NCI-H146 (cell line): Measurements from ENCODE around the gene KMT2E.
"Not testable (repeated sequence)": the region's sequence is repeated elsewhere in the genome, so short reads cannot be mapped to it uniquely, and the experiment has no call there.

Source experiments
- DNase-seq: peaks from one replicate; lab custom pipeline; 2025; lab: John Stamatoyannopoulos, UW

KMT2E gene, protein sequence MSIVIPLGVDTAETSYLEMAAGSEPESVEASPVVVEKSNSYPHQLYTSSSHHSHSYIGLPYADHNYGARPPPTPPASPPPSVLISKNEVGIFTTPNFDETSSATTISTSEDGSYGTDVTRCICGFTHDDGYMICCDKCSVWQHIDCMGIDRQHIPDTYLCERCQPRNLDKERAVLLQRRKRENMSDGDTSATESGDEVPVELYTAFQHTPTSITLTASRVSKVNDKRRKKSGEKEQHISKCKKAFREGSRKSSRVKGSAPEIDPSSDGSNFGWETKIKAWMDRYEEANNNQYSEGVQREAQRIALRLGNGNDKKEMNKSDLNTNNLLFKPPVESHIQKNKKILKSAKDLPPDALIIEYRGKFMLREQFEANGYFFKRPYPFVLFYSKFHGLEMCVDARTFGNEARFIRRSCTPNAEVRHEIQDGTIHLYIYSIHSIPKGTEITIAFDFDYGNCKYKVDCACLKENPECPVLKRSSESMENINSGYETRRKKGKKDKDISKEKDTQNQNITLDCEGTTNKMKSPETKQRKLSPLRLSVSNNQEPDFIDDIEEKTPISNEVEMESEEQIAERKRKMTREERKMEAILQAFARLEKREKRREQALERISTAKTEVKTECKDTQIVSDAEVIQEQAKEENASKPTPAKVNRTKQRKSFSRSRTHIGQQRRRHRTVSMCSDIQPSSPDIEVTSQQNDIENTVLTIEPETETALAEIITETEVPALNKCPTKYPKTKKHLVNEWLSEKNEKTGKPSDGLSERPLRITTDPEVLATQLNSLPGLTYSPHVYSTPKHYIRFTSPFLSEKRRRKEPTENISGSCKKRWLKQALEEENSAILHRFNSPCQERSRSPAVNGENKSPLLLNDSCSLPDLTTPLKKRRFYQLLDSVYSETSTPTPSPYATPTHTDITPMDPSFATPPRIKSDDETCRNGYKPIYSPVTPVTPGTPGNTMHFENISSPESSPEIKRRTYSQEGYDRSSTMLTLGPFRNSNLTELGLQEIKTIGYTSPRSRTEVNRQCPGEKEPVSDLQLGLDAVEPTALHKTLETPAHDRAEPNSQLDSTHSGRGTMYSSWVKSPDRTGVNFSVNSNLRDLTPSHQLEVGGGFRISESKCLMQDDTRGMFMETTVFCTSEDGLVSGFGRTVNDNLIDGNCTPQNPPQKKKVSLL (N-terminal part only)

DNA sequence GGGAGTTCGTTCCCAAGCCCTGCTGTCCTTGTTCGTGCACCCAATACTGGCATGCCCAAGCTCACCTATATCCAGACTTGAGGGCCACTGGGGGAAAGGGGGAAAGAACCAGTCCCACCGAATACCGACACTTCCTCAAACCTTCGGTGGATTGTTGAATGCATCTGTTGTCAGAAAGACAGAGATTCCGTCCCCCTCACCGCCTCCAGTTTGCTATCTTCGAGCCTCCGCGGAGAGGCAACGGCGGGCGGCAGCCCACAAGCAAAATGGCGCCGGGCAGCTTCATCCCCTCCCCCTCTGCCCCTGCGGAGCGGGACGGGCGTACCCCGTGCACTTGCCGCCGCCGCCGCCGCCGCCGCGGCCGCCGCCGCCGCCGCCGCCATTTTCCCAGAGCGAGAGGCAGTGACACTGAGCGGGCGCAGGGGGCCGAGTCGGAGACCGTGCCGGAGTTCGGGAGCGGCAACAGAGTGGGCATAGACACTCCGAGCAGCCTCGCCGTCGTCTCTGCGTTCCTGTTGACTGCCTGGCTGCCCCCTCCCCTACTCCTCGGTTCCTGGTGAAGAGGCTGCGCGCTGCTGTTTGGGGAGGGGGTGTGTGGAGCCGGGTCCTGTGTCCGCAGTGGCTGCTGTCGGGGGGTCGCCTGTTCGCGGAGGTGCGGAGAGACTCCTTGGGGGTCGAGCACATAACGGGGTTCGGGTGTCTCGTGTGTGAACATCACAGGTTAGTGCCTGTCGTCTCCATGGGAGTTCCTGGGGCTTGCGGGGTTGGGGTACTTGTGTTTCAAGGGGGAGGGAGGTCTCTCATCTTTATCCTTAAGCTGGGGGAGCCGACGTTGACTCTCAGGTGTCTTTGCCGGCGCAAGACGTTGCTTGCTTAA, at the start of gene KMT2E:
TSS of gene KMT2E (plus strand) at position 390 of the 877 bp plus-strand sequence. CDS start 26,748 bp downstream, outside the sequence.
- peak; percentile 88 for DNase-seq

DNA sequence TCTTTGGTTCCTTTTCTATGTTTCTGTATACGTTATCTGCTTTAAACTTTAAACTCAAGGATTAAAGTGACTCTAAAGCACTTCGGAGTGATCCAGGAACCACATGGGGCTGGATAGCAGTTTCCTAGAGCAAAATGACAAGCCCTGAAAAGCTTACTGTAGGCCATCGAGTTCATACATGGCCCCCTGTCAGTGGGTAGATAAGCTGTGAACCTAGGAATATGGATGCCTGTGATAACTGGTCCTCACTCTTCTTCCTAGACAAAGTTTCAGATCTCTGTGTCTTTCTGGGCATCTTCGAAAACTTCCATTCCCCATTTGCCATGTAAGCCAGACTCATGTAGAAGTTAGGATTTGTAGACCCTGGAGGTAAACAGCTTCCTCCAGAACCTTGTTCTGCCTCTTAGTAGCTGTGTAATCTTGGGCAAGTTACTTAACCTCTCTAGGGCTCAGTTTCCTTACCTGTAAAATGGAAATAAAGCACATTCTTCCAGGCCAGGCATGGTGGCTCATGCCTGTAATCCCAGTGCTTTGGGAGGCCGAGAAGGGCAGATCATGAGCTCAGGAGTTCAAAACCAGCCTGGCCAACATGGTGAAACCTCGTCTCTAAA, 49.3 kb upstream of the KMT2E start:
- no peak for DNase-seq

DNA sequence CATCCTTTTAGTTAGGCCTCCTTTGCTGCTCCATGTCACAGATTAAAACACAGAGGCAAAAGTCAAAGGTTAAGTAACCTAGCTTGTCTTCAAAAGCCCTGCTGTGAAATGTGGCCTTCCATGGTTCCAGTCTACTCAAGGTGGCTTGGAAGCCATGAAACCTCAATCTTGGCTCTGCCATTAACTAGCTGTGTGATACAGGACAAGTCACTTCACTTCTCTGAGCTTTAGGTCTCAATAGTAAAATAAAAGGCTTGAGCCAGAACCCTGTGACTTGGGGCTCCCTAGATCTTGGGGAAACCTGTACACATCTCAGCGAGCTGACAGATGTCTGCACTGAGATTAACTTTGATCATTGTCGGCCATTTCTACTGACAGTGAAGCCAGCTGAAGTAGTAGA, 48.0 kb upstream of the KMT2E start:
- DNase-seq = no peak

DNA sequence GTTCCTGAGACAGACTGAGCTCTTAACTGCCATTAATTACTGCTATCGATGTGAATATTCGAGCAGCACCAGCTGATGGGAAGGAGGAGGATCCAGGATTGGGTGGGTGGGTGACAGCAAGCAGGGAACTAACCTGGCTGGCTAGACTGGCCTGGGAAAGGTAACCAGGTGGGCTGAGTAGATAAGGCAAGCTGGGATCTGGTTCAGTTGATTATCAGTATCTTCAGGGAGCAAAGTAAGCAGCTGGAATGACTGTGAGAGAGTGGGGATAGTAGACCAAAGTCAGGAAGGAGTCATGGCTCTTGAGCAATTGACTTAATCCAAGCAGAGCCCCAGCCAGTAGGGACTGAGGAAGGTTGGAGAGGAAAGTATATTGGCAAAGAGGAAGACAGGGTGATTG, 46.9 kb upstream of the KMT2E start:
- no peak for DNase-seq

DNA sequence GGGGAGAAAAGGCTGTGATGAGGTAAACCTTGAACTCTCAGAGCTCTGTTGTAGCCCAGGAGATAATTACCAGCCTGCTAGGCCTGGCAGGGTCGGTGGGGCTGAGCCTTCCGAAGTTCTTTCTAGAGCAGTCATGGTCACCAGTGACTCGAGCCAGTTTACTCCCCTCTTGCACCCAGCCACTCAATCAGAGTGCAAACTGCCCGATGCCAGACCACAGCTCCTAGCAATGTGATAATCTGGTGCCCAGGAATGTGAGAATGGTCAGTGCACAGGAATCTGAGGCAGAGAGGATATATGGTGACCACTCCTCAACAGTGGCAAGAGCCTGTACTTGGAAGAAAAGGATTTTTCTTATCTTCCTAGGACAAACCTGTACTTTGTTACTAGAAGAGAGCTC, 46.4 kb upstream of the KMT2E start:
- DNase-seq = no peak

DNA sequence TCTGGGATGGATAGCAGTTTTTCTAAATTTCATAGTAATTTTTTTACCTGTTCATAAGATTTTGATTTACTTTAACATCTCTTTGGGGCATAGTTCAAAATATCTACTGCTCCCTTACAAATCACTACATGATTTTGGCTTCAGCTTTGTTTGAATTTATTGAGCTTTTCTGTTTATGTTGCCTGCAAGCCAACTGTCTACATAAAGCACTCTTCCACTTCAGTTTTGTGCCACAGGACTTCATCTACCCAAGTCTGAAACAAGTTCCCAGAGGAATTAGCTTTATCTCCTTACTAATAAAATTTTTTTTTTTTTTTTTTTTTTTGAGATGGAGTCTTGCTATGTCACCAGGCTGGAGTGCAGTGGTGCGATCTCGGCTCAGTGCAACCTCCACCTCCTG, 45.4 kb upstream of the KMT2E start:
- DNase-seq = no peak

DNA sequence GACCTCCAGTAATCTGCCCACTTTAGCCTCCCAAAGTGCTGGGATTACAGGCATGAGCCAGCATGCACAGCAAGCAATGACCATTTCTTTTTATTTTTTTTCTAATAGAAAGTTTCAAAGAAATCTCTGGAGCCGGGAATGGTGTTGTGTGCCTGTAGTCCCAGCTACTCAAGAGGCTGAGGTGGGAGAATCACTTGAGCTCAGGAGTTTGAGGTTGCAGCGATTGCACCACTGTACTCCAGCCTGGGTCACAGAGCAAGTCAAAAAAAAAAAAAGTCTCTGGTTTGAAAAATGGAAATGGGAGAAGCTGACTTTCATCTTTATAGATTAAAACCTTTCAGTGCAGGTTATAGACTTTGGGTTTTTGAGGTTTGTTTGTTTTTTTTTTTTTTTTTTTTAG, 44.8 kb upstream of the KMT2E start:
- DNase-seq = no peak

DNA sequence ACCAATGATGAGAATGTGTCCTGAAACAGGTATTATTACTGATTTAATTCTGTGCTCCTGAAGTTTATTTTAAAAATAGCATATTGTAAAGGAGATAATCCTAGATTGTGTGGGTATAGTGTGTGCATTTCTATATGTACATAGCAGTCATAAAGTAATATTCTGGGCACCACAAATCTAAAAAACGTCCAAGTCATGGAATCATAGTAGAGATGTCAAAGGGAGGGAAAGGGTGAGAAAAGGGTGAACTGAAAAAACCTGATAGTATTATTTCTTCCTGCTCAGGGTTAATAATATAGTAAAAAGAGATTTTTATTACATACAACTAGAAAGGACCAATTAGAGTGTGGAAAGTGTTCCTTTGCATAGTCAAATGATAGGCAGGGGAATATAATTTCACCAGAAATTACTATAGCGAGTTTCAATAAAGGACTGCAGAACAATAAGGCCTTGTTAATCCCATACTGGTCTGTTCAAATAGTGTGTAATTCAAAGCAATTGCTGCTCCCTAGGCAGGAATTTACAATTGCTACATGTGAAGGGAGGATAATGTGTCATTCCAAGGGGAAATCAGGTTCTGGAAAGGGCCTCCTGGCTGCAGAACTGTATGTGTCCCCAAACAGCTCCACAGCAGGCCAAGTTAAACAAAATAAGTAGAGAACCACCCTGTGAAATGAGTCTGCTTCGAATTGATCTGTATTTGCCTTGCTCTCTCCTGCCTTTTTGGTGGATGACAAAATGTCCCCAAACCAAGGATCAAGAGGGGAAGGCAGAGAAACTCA, 42.5 kb upstream of the KMT2E start:
- DNase-seq = peak; percentile 83

DNA sequence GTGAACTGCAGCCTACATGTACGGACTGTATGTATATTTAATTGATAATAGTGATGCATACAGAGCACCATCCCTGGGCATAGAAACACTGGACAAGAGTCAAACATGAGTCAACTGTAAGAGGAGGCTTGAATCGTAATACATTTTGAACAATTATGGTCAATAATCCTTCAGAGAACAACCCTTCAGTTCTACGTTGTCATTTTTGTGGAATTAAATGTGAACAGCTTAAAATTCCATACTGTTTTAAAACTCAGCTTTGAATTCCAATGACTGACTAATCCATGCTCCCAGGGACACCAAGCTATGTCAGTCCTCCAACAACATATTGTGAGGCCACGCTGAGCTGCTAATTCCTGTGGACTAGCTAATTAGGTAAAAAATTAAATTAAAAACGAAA, 41.5 kb upstream of the KMT2E start:
- no peak for DNase-seq

DNA sequence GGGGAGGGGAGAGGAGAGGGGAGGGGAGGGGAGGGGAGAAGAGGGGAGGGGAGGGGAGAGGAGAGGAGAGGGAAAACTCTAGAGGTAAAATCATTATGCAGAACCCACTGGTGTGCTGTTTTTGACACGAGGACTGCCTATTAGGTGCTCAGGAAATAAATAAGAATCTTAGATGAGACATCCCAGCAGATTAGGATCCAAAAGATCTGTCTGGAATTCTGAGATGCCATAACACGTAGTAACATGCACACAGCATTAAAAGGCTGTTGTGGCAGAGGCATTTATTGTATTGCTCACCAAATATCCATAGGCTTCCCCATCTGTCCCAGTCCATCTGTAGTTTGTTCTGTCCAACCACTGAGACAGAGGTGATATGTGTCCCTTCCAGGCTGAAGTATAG, 40.8 kb upstream of the KMT2E start:
- no peak for DNase-seq

DNA sequence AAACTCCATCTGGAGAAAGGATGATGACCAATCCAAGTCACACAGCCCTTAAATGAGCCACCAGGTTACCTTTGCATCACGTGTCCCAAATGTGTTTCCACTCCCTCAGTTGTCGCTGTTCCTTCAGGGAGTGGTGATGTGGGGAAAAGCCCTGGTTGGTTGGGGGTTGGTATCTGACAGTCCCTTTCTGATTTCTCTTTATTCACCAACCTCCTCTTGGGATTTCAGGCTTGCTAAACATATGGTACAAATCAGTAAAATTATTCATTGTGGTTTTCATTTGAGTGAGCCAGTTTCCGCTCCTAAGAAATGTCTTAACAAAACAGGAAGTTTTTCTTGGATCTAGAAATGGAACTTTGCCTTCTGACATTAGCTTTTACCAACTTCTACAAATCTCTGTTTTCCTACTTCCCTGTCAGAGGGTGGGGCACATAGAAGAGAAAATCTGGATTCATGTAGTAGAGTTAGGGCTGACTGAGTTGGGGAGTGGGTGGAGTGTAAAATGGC, 40.0 kb upstream of the KMT2E start:
- no peak for DNase-seq

DNA sequence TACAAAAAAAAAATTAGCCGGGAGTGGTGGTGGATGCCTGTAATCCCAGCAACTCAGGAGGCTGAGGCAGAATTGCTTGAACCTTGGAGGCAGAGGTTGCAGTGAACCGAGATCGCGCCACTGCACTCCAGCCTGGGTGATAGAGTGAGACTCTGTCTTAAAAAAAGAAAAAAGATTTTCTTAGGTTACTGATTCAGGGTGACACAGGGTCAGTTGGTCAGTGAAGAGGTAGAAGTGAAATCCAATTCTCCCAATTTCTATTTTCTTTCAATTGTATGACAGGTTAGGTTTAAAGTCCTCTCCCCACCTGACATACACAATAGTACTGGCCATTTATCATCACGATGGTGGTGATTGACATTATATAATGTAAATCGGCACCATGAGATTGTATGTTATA, 38.5 kb upstream of the KMT2E start:
- DNase-seq = not testable (repeated sequence)

DNA sequence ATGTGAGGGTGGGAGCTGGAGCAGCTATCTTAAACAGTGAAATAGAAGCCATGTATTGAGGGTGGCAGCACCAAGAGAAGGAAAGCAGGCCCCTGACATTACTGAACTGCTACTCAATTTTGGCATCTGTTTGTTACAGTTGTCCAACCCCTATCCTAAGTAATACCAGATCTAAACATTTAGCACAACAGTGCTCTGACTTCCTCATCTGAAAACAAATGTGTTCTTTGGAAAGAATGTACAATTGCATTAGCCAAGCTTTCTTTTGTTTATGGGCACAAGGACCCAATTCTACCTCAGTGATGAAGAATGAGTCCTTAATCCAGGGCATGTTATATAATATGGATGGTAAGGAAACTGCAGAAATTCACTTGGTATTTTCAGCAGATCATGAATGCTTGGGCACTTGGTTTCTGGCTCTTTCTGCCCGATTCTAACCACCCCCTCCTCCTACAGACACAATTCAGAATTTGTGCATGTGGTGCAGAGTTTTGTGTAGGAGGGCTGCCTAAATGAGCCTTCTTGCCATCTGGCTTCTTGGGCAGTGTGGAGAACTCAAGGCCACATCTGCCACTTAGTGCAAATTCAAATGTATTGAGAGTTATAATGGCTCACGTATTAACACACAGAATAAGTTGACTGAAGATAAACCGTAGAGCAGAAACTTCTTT, 36.9 kb upstream of the KMT2E start:
- DNase-seq = no peak

DNA sequence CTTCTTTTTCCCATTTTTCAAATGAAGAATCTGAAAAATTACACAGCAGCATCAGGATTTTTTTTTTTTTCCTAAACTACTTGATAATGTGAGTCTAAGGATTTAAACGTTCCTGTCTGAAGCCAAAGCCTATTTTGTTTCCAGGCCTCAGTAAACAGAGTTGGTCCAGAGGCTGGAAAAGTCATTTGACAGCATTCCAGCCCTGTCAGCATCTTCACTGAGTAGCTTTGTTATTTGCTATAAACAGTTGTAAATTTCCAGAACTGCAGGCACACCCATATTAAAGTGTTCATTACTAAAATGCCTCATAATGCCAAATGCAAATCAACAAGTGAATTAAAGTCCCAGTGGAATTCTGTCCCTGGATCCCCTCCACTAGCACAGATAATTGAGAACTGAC, 35.5 kb upstream of the KMT2E start:
- no peak for DNase-seq

DNA sequence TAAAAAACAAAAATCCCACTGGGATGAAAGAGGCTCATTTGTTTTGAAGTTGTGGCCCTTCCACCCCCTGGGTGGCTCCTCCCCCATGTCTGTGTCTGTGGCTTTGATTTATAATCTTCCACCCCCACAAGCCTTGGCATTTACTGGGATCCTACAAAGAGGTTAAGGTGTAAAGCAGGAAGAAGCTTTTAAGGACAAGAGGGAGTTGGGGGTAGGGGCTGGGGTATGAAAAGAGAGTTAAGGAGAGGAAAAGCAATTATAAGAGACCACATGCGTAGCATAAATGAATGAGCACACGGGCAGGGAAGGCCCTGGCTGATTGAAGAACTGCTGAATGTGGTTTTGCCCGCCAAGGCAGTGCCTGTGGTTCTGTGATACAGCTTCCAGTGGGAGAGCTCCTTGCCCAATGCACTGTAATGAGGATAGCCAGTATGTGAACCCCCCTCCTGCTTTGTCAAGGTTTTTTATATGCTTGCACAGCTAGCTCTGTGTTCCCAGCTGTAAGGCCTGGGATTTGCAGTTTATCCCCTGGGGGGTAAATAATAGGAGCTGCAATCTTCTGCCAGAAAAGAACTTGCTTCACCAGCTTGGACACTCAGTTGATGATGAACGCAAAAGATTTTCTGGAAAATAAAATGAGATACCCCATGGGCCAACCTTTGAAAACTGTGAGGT, 34.7 kb upstream of the KMT2E start:
- DNase-seq = peak; percentile 67

DNA sequence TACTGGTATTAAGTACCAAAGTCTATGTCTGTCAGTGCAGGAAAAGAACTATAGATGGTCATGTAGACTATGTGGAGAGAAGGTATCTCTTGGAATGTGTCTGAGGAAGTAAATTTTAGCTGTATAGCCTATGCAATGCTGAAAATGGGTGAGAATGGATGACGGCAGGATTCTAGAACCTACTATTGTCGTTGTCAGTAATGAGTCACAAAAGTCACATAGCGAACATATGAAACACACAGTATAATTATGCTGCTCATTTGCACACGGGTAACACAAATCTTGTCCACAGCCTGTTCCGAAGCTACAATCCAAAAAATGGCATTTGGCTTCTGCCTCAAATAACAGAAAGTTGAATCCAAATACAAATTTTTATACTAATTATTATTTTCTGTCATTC, 33.6 kb upstream of the KMT2E start:
- DNase-seq = no peak

DNA sequence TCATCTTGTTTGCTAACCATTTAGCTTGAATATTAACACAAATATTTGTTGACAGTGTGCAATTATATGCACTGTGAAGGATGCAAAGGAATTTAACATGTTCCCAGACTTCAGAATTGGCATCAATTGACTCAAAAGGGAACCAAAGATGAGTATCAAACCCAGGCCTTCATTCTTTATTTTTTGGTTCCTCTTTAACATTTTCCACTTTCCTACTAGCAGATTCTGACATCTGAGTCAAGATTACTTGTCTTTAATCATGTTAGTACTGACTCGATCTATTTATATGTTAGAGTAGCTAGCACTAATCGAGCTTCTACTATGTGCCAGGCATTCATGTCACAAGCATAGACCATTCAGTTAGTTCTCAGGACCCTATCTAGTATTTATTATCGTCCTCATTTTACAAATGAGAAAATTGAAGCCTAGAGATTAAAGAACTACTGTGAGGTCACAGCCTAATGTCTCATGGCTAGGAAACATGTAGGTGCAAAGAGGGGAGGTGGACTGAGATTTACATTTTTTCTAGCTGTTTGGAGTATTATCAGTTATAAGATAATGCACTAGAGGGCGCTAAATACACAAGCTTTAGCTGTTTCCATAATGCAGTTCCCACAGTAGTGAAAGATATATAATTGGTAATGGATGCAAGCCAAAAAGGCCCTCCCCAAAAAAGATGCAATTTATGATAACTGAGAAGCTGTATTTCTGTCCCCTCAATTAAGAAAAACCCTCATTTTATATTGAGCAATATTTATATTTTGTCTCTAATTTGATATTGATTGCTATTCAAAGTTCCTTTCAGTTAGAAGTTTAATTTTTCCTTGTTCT, 32.9 kb upstream of the KMT2E start:
- peak; percentile 62 for DNase-seq

DNA sequence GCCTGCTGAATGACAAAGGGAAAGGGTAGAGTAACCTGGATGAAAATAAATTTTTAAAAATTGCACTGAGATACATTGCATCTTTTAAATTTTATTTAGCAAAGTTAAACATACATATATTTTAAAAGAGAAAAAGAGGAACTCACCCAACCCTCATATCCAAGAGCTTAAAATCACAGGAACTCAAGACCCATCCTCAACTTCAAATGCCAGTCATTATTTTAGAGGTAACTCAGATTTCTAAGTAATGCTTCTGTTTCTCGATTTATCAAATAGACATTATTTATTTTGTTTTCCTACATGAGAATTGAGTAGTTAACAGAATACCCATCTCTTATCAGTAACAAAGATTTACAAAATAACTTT, 32.4 kb upstream of the KMT2E start:
- no peak for DNase-seq
